Islet precursor cell (in vitro differentiated cells): ENCODE results near the gene COX19.

Source experiments
- DNase-seq: peaks from one replicate; pipeline ENCODE4 v3.0.0-alpha.2; 2018

Gene COX19

GRCh38 chr7:922334-923107 is 52.8 kb downstream of the COX19 start:
- DNase-seq: peak; percentile 44

GRCh38 chr7:921581-922333 is 53.6 kb downstream of the COX19 start:
- DNase-seq: peak; percentile 46

- DNase-seq: peak; percentile 43
These were observed 54.3 kb downstream of the COX19 start for GRCh38 chr7:921071-921461.

GRCh38 chr7:920351-921070 is 54.8 kb downstream of the COX19 start:
- DNase-seq: no peak

- DNase-seq: no peak
These were observed 55.4 kb downstream of the COX19 start for GRCh38 chr7:919924-920341.

- no peak for DNase-seq
These were observed 56.3 kb downstream of the COX19 start for GRCh38 chr7:919114-919442.

- no peak for DNase-seq
These were observed 56.8 kb downstream of the COX19 start for GRCh38 chr7:918441-919113.

- no peak for DNase-seq
These were observed 57.3 kb downstream of the COX19 start for GRCh38 chr7:918118-918425.

GRCh38 chr7:917255-918117 is 57.9 kb downstream of the COX19 start:
- DNase-seq: no peak

- no peak for DNase-seq
These were observed 58.9 kb downstream of the COX19 start for GRCh38 chr7:916291-916941.
